ENCODE data around the gene NPC1L1.
"Not testable (repeated sequence)": the region's sequence is repeated elsewhere in the genome, so short reads cannot be mapped to it uniquely, and the experiment has no call there.

NPC1L1 gene

DNA sequence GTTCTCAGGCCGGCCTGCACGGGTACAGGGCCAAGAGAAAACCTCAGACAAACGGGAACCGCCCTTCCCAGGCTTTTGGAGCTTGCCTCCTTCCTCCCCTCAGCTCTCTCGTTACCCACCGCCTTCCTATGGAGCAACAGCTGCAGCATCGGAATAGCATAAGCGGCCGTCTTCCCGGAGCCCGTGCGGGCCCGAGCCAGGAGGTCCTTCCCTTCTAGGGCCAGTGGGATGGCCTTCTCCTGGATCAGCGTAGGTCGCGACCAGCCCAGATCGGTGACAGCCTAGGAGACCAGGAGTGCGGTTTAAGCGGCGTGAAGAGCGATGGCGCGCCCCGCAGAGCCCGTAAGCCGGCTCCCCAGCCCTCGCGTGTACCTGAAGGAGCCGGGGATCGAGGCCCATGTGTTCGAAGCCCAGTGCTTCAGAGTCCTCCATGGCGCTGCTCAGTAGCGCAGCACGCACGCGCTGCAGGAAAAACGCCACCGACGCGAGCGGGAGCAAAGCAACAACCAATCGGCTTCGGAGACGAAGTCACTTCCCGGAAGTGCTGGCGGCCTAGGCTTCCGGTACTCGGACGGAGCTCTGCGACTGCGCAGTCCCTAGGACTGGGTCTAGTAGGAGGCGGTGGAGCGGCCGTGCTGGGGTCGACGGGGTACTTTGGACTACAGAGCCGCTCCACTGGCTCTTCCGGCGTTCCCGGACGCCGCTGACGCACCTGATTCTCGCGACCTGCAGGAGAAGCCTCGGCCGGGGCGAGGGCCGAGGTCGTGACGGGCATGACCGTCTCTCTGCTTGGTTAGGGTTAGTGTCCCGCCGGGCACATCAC, 32.5 kb upstream of the NPC1L1 start, which contains the start of gene DDX56:
Gene DDX56 (minus strand): TSS at position 445 of the 823 bp plus-strand sequence. CDS start 13 bp downstream, at position 432.
- no peaks in the 10 kb centered on the region for H3K27me3 ChIP-seq (ENCODE audit: insufficient read depth, low read length)
- H3K4me3 ChIP-seq (ENCODE audit: low read length): peak within 1 kb of the TSS; percentile 91
- peaks cover 19% of the 10 kb centered on the region for H3K4me1 ChIP-seq (ENCODE audit: insufficient read depth, low read length)
- H3K36me3 ChIP-seq (ENCODE audit: insufficient read depth, low read length): peaks cover 62% of the 10 kb centered on the region
- H3K9me3 ChIP-seq (ENCODE audit: low read length): no peaks in the 10 kb centered on the region
- H2AFZ ChIP-seq (ENCODE audit: low read depth, low read length): peak within 1 kb of the TSS; percentile 11

DNA sequence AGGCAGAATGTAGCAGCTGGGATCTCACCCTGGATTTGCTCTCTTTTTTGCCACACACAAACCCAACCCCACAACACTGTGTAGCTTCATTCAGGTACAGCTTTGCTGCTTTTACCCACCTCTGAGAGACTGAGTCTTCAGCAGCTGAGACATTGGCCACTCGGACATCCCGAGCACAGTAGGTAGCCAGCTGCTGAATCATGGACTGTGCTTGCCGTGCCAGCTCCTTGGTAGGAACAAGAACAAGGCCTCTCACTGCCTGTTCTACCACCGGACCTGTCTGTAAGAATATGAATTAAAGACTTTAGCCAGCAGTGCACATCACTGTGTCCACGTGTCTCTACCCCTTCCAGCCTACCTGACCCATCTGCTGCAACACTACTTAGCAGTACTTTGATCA, 31.6 kb upstream of the NPC1L1 start:
- H2AFZ ChIP-seq (ENCODE audit: low read depth, low read length): no peak overlapping the region
- peaks cover 19% of the 10 kb centered on the region for H3K4me1 ChIP-seq (ENCODE audit: insufficient read depth, low read length)
- H3K27me3 ChIP-seq (ENCODE audit: insufficient read depth, low read length): no peaks in the 10 kb centered on the region
- H3K4me3 ChIP-seq (ENCODE audit: low read length): peak overlapping the region; percentile 91
- peaks cover 65% of the 10 kb centered on the region for H3K36me3 ChIP-seq (ENCODE audit: insufficient read depth, low read length)
- H3K9me3 ChIP-seq (ENCODE audit: low read length): no peaks in the 10 kb centered on the region

DNA sequence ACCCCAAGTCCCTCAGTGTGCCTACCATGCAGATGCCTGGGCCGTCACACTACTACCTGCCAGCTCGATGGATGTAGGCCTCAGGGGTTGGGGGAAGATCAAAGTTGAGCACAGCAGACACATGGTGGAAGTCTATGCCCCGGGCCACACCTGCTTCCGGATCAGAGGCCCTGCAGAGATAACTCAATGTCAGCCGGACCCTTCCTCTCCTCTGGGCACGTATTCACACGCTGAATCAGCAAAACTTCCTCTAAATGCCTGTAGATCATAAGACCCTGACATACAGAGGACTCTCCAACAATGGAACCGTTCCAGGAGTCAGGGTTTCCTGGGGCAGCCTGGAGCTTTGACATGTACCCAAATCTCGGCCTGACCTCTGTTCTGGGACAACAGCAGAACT, 28.8 kb upstream of the NPC1L1 start:
- H3K9me3 ChIP-seq (ENCODE audit: low read length): no peaks in the 10 kb centered on the region
- H3K4me1 ChIP-seq (ENCODE audit: insufficient read depth, low read length): peaks cover 19% of the 10 kb centered on the region
- H3K4me3 ChIP-seq (ENCODE audit: low read length): no peak overlapping the region
- no peaks in the 10 kb centered on the region for H3K27me3 ChIP-seq (ENCODE audit: insufficient read depth, low read length)
- no peak overlapping the region for H2AFZ ChIP-seq (ENCODE audit: low read depth, low read length)
- H3K36me3 ChIP-seq (ENCODE audit: insufficient read depth, low read length): peaks cover 72% of the 10 kb centered on the region

DNA sequence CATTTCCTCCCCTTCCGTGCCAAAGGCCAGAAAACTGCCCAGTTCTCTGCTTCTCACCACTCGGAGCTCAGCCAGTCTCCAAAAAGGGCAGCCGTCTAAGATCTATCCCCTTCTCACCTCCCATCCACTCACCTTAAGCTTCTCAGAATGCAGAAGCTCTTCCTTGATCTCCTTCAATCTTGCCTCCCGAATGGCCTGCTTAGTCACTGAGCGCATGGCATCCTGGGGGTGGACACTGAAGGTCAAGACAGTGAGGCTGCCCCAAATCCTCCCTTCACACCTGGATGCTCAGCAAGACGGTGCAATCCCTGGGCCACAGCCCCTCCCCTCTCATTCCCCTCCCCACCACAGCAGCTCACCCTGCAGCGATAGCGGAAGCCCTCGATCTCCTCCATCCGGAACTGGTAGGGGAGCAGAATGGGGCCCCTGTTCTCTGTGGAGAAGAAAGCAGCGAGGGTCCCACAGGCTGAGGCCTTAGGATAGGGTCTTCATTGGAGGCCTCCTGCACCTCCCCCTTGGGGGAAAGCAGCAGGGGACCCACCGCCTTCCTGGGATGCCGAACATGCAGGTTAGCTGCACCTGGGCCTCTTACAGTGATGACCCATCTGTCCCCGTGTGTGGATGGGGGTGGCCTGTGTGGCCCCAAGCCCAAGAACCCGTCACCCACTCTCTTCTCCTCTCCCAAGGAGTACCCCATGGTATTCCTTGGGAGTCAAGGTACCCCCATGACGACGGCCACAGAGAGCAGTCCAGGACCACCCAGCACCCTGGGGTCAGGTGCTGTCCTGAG, 27.8 kb upstream of the NPC1L1 start:
- Histone ChIP-seq H3K27me3 (ENCODE audit: insufficient read depth, low read length) (no peaks in the 10 kb centered on the region), H2AFZ (ENCODE audit: low read depth, low read length) (no peak overlapping the region), H3K9me3 (ENCODE audit: low read length) (no peaks in the 10 kb centered on the region), H3K36me3 (ENCODE audit: insufficient read depth, low read length) (peaks cover 80% of the 10 kb centered on the region), H3K4me1 (ENCODE audit: insufficient read depth, low read length) (peaks cover 12% of the 10 kb centered on the region), H3K4me3 (ENCODE audit: low read length) (no peak overlapping the region)

DNA sequence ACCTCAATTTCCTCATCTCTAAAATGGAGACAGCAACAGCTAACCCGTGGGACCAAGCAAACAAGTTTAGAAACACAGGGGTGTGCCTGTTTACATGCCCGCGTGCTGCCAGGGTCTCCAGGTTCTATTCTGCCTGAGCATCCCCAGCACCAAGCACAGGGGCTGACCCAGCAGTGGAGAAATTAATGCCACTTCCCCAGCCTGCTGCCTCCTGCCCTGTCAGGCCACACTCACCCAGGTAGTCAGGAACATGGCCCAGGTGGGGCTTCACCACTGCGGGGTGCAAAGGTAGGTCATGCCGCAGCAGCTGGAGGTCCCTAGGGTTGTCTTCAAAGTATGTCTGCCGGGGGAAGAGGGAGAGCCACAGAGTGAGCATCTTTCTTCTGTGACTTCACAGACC, 26.8 kb upstream of the NPC1L1 start:
- Histone ChIP-seq H3K36me3 (ENCODE audit: insufficient read depth, low read length) (peaks cover 80% of the 10 kb centered on the region), H3K4me1 (ENCODE audit: insufficient read depth, low read length) (peaks cover 5% of the 10 kb centered on the region), H3K9me3 (ENCODE audit: low read length) (no peaks in the 10 kb centered on the region), H3K4me3 (ENCODE audit: low read length) (no peak overlapping the region), H2AFZ (ENCODE audit: low read depth, low read length) (no peak overlapping the region), H3K27me3 (ENCODE audit: insufficient read depth, low read length) (no peaks in the 10 kb centered on the region)

DNA sequence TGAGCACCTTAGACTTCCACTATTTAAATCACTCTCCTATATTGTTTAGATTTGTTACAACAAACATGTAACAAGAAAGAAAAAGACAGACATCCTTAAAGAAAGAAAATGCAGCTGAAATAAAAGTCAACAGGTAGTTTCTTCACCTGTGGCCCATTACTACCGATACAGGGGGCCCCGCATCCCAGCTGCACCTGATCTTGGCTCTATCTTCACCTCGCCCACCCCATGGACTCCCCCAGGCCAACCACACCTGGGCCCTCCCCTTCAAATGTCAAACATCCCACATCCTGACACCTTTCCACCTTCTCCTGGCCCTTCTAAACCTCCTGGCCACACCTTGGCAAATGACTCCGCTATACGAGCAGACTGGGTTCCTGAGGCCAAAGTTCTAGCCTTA, 25.6 kb upstream of the NPC1L1 start:
- no peaks in the 10 kb centered on the region for H3K4me1 ChIP-seq (ENCODE audit: insufficient read depth, low read length)
- H3K27me3 ChIP-seq (ENCODE audit: insufficient read depth, low read length): no peaks in the 10 kb centered on the region
- no peaks in the 10 kb centered on the region for H3K9me3 ChIP-seq (ENCODE audit: low read length)
- peaks cover 68% of the 10 kb centered on the region for H3K36me3 ChIP-seq (ENCODE audit: insufficient read depth, low read length)
- H3K4me3 ChIP-seq (ENCODE audit: low read length): no peak overlapping the region
- no peak overlapping the region for H2AFZ ChIP-seq (ENCODE audit: low read depth, low read length)

DNA sequence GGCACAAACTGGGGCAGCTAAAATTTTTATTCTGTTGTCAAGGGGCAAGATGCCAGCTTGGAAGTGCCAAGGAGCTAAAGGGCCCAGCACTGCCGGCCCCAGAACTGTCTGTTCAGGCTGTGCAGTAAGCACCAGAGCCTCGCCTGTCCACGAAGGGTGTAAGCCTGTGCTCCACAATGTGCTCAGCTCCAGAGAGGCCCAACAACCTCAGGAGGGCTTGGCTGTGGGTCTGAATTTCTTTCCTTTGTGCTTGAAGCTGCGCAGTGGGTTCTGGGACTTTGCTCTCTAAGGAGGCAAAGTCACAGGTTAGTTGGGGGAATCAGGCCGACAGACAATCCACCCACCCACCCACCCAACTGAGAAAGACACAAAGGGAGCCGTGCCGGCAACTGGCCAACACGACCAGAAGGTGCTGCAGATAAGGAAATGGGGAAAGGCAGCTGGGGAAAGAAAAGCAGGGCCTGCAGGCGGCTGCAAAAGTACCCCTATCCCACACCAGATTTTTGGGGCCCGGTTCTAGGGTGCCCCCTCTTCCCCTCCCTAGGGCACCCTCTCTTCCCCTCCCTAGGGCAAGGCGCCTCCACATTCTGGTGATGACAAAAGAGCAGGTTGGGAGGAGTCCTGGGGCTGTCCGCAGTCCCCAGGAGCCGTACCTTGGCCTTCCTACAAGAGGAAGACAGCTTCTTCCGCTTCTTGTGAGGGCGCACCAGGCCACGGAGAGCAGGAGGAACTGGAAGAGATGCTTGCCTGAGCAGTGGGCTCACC, 24.8 kb upstream of the NPC1L1 start:
- Histone ChIP-seq H3K27me3 (ENCODE audit: insufficient read depth, low read length) (no peaks in the 10 kb centered on the region), H2AFZ (ENCODE audit: low read depth, low read length) (no peak overlapping the region), H3K9me3 (ENCODE audit: low read length) (no peaks in the 10 kb centered on the region), H3K4me1 (ENCODE audit: insufficient read depth, low read length) (no peaks in the 10 kb centered on the region), H3K4me3 (ENCODE audit: low read length) (no peak overlapping the region), H3K36me3 (ENCODE audit: insufficient read depth, low read length) (peaks cover 62% of the 10 kb centered on the region)

DNA sequence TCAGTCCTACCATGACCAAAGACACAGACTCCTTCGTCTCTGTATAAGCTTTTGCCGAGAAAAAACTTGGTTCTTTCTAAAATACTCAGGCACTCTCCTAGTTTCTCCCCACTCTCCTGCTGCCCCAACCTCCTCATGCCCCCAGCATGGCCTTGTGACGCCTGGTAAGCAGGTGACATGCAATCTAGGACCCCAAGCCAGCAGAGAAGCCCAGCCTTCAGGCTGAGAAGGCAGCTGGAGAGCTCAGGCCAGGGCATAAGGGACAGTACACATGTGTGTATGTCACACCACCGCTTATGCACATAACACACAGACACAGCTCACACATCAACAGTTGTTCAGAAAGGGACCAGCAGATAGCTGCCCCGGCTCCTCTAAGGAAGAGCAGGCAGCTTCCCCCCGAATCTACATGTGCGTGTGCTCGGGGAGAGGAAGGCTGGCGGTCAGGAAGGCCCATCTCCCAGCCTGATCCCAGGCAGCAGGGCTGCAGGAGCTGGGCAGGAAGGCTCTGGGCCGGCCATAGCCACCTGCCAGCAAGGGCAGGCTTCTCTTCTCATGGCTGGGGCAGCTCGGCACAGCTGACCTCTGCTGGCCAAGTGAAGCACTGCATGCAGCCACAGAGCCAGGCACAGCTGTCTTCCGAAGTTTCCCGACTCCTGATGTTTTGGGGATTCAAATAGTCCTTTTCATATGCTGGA, 24.1 kb upstream of the NPC1L1 start:
- H3K36me3 ChIP-seq (ENCODE audit: insufficient read depth, low read length): peaks cover 55% of the 10 kb centered on the region
- no peaks in the 10 kb centered on the region for H3K27me3 ChIP-seq (ENCODE audit: insufficient read depth, low read length)
- H2AFZ ChIP-seq (ENCODE audit: low read depth, low read length): no peak overlapping the region
- H3K4me1 ChIP-seq (ENCODE audit: insufficient read depth, low read length): no peaks in the 10 kb centered on the region
- no peaks in the 10 kb centered on the region for H3K9me3 ChIP-seq (ENCODE audit: low read length)
- H3K4me3 ChIP-seq (ENCODE audit: low read length): no peak overlapping the region

DNA sequence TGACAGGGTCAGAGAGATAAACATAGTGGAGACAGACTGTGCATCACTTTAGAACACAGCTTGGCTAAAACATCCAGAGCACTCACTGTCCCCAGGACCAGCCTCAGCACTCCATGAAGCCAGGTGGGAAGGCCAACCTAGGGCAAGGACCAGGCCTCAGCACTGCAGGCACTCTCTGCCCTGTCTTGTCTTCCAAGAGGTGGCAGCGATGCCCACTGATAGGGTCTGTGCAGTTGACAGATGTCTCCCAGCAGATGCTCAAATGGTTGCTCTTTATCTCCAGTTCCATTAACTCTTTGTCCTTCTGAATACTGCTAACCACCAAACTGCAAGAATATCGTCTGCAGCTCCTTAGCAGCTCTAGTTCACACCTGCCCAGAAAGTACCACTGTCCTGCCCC, 23.5 kb upstream of the NPC1L1 start:
- Histone ChIP-seq H3K9me3 (ENCODE audit: low read length) (no peaks in the 10 kb centered on the region), H3K4me1 (ENCODE audit: insufficient read depth, low read length) (no peaks in the 10 kb centered on the region), H3K4me3 (ENCODE audit: low read length) (no peak overlapping the region), H2AFZ (ENCODE audit: low read depth, low read length) (no peak overlapping the region), H3K36me3 (ENCODE audit: insufficient read depth, low read length) (peaks cover 49% of the 10 kb centered on the region), H3K27me3 (ENCODE audit: insufficient read depth, low read length) (no peaks in the 10 kb centered on the region)

DNA sequence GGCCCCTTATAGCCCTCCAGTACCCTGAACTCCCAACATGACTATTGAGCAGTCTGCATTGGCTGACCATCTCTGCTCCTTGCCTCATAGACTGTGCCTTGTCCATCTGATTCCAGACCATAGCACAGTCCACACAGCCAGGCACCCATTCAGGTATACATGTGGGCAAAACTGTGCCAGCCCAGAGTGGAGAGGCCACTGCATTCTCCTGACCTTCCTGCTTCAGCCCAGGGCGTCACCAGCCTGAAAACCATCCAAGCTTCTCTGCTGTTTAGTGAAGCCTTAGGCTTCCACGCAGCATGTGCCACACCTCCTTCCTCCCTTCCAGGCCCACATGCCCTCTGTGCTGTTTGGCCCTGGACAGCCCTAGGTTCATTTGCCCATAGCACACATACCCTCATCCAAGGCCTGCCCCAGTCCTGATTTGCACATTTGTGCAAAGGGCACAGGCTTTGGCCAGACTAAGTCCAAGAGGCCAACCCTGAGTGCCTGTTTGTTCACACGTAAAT, 22.1 kb upstream of the NPC1L1 start:
- H3K4me1 ChIP-seq (ENCODE audit: insufficient read depth, low read length): no peaks in the 10 kb centered on the region
- H3K9me3 ChIP-seq (ENCODE audit: low read length): no peaks in the 10 kb centered on the region
- peaks cover 35% of the 10 kb centered on the region for H3K36me3 ChIP-seq (ENCODE audit: insufficient read depth, low read length)
- no peaks in the 10 kb centered on the region for H3K27me3 ChIP-seq (ENCODE audit: insufficient read depth, low read length)
- no peak overlapping the region for H2AFZ ChIP-seq (ENCODE audit: low read depth, low read length)
- no peak overlapping the region for H3K4me3 ChIP-seq (ENCODE audit: low read length)

DNA sequence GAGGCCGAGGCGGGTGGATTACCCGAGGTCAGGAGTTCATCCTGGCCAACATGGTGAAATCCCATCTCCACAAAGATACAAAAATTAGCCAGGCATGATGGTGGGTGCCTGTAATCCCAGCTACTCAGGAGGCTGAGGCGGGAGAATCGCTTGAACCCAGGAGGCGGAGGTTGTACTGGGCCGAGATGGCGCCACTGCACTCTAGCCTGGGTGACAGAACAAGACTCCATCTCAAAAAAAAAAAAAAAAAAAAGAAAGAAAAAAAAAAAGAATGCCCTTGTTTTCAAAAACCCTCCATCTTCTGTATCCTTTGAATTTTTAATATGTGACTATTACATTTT, 21.5 kb upstream of the NPC1L1 start:
- H3K27me3 ChIP-seq (ENCODE audit: insufficient read depth, low read length): not testable (repeated sequence)

DNA sequence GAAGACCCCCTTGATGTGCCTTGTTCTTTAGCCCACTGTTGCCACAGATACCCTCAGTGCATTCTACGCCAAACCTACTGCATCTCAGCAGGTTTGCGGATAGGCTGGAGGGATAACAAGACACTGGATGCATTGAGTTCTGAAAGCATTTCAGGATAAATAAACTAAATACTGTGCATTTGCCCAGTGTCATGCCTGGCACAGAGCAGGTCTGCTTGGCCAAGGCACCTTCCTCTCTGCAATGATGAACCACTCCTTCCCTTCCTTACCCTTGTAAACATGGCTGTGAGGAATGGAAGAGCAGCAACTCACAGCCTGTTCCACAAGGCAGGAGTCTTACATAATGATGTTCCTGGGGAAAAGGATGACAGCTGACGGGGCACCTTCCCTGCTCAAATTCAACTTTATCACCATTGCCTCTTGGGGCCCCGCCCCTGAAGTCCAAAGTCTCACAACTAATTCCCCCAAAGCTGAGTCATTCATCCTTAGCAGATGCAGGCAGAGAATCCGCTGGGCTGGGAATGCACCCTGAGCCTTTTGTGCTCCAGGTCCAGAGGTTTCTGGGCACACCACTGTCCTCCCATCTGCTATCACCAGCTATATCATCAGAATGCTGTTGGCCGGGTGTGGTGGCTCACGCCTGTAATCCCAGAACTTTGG, 21.0 kb upstream of the NPC1L1 start:
- Histone ChIP-seq H3K9me3 (ENCODE audit: low read length) (no peaks in the 10 kb centered on the region), H3K4me3 (ENCODE audit: low read length) (no peak overlapping the region), H3K36me3 (ENCODE audit: insufficient read depth, low read length) (peaks cover 24% of the 10 kb centered on the region), H2AFZ (ENCODE audit: low read depth, low read length) (no peak overlapping the region), H3K4me1 (ENCODE audit: insufficient read depth, low read length) (no peaks in the 10 kb centered on the region), H3K27me3 (ENCODE audit: insufficient read depth, low read length) (no peaks in the 10 kb centered on the region)

More for the DNA sequence above, 21.5 kb upstream of the NPC1L1 start:
- H3K4me1 ChIP-seq (ENCODE audit: insufficient read depth, low read length); H3K4me3 ChIP-seq (ENCODE audit: low read length); H3K9me3 ChIP-seq (ENCODE audit: low read length); H2AFZ ChIP-seq (ENCODE audit: low read depth, low read length): not testable (repeated sequence)
- peaks cover 29% of the 10 kb centered on the region for H3K36me3 ChIP-seq (ENCODE audit: insufficient read depth, low read length)

Measured in neuron (in vitro differentiated cells).